ENCODE results near the gene RALGPS2.

RALGPS2 gene

DNA sequence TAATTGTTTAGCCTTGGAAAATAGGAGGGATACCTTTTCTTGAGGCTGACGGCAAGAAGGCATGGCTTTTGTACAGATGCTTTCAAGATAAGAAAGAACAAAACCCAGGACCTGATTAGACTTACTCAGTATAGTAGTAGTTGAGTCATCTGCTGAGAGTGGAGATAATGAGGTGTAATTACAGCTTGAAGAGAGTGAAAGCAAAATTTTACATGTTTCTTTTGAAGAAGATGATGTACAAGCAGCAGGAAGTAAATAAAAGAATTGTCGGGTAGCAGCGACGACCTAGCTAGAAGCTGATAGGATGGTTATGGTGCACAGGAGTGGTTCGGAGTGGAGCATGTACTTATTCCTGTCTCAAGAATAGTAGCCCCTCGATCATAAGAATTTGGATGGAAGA is 139.3 kb downstream of the RALGPS2 start:
- ATAC-seq, result no peak
- TF ChIP-seq, protein P1, sequence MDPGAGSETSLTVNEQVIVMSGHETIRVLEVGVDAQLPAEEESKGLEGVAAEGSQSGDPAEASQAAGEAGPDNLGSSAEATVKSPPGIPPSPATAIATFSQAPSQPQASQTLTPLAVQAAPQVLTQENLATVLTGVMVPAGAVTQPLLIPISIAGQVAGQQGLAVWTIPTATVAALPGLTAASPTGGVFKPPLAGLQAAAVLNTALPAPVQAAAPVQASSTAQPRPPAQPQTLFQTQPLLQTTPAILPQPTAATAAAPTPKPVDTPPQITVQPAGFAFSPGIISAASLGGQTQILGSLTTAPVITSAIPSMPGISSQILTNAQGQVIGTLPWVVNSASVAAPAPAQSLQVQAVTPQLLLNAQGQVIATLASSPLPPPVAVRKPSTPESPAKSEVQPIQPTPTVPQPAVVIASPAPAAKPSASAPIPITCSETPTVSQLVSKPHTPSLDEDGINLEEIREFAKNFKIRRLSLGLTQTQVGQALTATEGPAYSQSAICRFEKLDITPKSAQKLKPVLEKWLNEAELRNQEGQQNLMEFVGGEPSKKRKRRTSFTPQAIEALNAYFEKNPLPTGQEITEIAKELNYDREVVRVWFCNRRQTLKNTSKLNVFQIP (CRISPR knock-in tag; IDR thresholded peaks at IDR 0.05; ENCODE audit: borderline replicate concordance, low read depth), result no peak
- TF ChIP-seq OSR1 (CRISPR knock-in tag; IDR thresholded peaks at IDR 0.05) (no peak), ZNF70 (CRISPR knock-in tag; IDR thresholded peaks at IDR 0.05) (no peak), ISL1 (CRISPR knock-in tag; IDR thresholded peaks at IDR 0.05) (no peak), CSDC2 (CRISPR knock-in tag; IDR thresholded peaks at IDR 0.05) (no peak)
- TF ChIP-seq, protein P2, sequence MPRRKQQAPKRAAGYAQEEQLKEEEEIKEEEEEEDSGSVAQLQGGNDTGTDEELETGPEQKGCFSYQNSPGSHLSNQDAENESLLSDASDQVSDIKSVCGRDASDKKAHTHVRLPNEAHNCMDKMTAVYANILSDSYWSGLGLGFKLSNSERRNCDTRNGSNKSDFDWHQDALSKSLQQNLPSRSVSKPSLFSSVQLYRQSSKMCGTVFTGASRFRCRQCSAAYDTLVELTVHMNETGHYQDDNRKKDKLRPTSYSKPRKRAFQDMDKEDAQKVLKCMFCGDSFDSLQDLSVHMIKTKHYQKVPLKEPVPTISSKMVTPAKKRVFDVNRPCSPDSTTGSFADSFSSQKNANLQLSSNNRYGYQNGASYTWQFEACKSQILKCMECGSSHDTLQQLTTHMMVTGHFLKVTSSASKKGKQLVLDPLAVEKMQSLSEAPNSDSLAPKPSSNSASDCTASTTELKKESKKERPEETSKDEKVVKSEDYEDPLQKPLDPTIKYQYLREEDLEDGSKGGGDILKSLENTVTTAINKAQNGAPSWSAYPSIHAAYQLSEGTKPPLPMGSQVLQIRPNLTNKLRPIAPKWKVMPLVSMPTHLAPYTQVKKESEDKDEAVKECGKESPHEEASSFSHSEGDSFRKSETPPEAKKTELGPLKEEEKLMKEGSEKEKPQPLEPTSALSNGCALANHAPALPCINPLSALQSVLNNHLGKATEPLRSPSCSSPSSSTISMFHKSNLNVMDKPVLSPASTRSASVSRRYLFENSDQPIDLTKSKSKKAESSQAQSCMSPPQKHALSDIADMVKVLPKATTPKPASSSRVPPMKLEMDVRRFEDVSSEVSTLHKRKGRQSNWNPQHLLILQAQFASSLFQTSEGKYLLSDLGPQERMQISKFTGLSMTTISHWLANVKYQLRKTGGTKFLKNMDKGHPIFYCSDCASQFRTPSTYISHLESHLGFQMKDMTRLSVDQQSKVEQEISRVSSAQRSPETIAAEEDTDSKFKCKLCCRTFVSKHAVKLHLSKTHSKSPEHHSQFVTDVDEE (CRISPR knock-in tag; IDR thresholded peaks at IDR 0.05), result no peak

DNA sequence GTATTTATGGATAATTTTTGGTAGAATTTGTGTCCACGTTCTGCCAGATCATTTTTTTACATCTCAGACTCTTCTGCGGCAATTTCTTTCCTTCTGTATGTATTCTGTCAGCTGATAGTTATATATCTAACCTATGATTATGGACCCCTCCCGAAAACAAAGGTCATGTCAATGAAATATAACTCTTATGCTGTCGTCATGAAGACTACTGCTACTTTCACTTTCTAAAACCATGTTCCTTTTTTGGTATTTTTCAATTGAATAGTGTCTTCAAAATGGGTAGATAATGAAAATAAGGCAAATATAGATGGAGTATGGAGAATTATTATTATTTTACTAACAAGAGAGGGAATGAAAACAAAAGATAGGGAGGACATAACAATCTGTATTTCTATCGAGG is 142.6 kb downstream of the RALGPS2 start:
- TF ChIP-seq ZC3H10 (CRISPR knock-in tag; IDR thresholded peaks at IDR 0.05) (no peak), CSDC2 (CRISPR knock-in tag; IDR thresholded peaks at IDR 0.05) (no peak), BACH2 (CRISPR knock-in tag; IDR thresholded peaks at IDR 0.05; ENCODE audit: borderline replicate concordance) (no peak), ARNTL (CRISPR knock-in tag; IDR thresholded peaks at IDR 0.05; ENCODE audit: borderline replicate concordance, low read depth) (no peak), GLIS3 (CRISPR knock-in tag; IDR thresholded peaks at IDR 0.05) (no peak), ZFP3 (CRISPR knock-in tag; IDR thresholded peaks at IDR 0.05) (no peak), TCF4 (CRISPR knock-in tag; IDR thresholded peaks at IDR 0.05; ENCODE audit: borderline replicate concordance) (no peak), PPARA (CRISPR knock-in tag; IDR thresholded peaks at IDR 0.05; ENCODE audit: borderline replicate concordance) (no peak), RARB (CRISPR knock-in tag; IDR thresholded peaks at IDR 0.05) (no peak), ZNF8 (CRISPR knock-in tag; IDR thresholded peaks at IDR 0.05) (no peak), OSR1 (CRISPR knock-in tag; IDR thresholded peaks at IDR 0.05) (no peak), ISL1 (CRISPR knock-in tag; IDR thresholded peaks at IDR 0.05) (no peak), ZNF70 (CRISPR knock-in tag; IDR thresholded peaks at IDR 0.05) (no peak), ZFP30 (CRISPR knock-in tag; IDR thresholded peaks at IDR 0.05) (no peak), ESRRG (CRISPR knock-in tag; IDR thresholded peaks at IDR 0.05) (no peak), ZNF565 (CRISPR knock-in tag; conservative IDR thresholded peaks at IDR 0.05; ENCODE audit: low read depth) (no peak), TOX (CRISPR knock-in tag; IDR thresholded peaks at IDR 0.05; ENCODE audit: borderline replicate concordance) (no peak)
- TF ChIP-seq, protein P3, sequence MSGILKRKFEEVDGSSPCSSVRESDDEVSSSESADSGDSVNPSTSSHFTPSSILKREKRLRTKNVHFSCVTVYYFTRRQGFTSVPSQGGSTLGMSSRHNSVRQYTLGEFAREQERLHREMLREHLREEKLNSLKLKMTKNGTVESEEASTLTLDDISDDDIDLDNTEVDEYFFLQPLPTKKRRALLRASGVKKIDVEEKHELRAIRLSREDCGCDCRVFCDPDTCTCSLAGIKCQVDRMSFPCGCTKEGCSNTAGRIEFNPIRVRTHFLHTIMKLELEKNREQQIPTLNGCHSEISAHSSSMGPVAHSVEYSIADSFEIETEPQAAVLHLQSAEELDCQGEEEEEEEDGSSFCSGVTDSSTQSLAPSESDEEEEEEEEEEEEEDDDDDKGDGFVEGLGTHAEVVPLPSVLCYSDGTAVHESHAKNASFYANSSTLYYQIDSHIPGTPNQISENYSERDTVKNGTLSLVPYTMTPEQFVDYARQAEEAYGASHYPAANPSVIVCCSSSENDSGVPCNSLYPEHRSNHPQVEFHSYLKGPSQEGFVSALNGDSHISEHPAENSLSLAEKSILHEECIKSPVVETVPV (CRISPR knock-in tag; IDR thresholded peaks at IDR 0.05), result no peak
- TF ChIP-seq, protein P2 (CRISPR knock-in tag; IDR thresholded peaks at IDR 0.05), result no peak
- TF ChIP-seq, protein P4, sequence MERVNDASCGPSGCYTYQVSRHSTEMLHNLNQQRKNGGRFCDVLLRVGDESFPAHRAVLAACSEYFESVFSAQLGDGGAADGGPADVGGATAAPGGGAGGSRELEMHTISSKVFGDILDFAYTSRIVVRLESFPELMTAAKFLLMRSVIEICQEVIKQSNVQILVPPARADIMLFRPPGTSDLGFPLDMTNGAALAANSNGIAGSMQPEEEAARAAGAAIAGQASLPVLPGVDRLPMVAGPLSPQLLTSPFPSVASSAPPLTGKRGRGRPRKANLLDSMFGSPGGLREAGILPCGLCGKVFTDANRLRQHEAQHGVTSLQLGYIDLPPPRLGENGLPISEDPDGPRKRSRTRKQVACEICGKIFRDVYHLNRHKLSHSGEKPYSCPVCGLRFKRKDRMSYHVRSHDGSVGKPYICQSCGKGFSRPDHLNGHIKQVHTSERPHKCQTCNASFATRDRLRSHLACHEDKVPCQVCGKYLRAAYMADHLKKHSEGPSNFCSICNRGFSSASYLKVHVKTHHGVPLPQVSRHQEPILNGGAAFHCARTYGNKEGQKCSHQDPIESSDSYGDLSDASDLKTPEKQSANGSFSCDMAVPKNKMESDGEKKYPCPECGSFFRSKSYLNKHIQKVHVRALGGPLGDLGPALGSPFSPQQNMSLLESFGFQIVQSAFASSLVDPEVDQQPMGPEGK (CRISPR knock-in tag; IDR thresholded peaks at IDR 0.05; ENCODE audit: borderline replicate concordance), result no peak
- no peak for ATAC-seq
